Astrocyte (in vitro differentiated cells and primary cell): ENCODE measurements around the gene KIRREL3.

Source experiments
- EZH2 ChIP-seq: IDR thresholded peaks from 2 replicates; pipeline ENCODE4 v1.6.1; 2012; ENCODE audit warnings: mild to moderate bottlenecking, low read length, inconsistent platforms; ENCODE audit not compliant: insufficient read depth
- TF ChIP-seq, protein P1 (sequence below): IDR thresholded peaks from 2 replicates; pipeline ENCODE4 v1.5.1; 2011; ENCODE audit warnings: low read depth, mild to moderate bottlenecking, inconsistent platforms, low read length, moderate library complexity; ENCODE audit not compliant: insufficient read depth

GRCh38 chr11:126722006-126722736, 278.4 kb downstream of the KIRREL3 start:
- TF ChIP-seq EZH2, result no peak
- TF ChIP-seq, protein P1, sequence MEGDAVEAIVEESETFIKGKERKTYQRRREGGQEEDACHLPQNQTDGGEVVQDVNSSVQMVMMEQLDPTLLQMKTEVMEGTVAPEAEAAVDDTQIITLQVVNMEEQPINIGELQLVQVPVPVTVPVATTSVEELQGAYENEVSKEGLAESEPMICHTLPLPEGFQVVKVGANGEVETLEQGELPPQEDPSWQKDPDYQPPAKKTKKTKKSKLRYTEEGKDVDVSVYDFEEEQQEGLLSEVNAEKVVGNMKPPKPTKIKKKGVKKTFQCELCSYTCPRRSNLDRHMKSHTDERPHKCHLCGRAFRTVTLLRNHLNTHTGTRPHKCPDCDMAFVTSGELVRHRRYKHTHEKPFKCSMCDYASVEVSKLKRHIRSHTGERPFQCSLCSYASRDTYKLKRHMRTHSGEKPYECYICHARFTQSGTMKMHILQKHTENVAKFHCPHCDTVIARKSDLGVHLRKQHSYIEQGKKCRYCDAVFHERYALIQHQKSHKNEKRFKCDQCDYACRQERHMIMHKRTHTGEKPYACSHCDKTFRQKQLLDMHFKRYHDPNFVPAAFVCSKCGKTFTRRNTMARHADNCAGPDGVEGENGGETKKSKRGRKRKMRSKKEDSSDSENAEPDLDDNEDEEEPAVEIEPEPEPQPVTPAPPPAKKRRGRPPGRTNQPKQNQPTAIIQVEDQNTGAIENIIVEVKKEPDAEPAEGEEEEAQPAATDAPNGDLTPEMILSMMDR, result no peak
